HG02973 (cell line): Measurements from ENCODE around the gene DKKL1.
A peak's percentile ranks its signal among the peaks of the same experiment; 100 is the strongest.

Experiments used
- ATAC-seq: cut with Tn5 transposase; IDR thresholded peaks from one replicate; pipeline ENCODE4 v1.9.1; 2021; ENCODE audit warnings: moderate library complexity; ENCODE audit not compliant: unreplicated experiment

DKKL1 gene

DNA sequence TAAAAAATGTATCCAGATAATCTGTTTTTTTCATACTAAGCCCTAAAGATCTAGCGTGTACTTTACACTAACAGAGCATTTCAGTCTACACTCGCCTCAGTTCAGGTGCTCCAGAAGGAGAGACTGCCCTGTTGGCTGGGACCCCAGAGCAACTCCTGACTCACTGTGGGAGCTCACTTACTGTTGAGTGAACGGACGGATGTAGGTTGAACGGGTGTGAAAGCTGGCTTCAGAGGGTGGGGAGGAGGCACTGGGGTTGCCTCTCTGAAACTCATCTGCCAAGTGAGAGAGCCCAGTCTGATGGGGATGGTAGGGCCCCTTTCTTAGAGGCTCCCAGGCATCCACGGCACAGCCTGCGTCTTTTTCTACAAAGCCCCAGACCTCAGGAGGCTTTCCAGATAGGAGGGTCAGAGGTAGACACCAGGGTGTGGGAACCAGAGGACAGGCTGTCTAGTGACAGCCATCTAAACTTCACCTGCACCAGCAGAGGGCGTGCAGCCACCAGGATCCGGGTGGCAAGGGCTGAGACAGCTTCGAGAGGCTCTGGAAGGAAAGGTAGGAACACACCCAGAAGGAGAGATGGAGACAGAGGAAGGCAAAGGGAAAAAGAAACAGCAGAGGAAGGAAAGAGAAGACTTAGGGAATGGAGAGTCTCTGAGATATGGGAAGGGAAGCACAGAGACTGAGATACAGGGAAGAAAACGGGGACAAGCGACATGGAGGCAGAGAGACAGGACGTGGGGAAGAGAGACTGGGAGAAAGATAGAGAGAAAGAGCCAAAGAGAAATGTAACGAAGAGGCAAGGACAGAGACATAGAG lies 28.1 kb downstream of the DKKL1 start:
- ATAC-seq: no peak

DNA sequence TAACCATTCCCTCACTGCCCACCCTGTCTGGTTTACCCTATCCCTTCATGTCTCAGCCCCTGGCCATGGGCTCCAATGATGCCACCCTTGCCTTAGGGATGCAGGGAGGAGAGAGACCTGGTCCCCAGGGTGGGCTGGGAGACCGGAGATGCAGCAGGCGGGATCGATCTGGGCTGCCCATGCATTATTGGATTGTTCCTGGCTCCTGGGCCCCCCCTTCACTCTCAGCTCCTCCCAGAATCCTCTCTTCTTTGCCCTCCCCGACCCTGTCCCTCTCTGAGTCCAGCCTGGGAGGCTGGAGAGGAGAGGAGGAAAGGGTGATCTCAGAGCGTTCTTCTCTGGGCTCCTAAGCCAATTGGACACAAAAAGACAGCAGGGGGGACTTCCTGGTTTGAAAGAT lies 30.2 kb downstream of the DKKL1 start:
- ATAC-seq: no peak

DNA sequence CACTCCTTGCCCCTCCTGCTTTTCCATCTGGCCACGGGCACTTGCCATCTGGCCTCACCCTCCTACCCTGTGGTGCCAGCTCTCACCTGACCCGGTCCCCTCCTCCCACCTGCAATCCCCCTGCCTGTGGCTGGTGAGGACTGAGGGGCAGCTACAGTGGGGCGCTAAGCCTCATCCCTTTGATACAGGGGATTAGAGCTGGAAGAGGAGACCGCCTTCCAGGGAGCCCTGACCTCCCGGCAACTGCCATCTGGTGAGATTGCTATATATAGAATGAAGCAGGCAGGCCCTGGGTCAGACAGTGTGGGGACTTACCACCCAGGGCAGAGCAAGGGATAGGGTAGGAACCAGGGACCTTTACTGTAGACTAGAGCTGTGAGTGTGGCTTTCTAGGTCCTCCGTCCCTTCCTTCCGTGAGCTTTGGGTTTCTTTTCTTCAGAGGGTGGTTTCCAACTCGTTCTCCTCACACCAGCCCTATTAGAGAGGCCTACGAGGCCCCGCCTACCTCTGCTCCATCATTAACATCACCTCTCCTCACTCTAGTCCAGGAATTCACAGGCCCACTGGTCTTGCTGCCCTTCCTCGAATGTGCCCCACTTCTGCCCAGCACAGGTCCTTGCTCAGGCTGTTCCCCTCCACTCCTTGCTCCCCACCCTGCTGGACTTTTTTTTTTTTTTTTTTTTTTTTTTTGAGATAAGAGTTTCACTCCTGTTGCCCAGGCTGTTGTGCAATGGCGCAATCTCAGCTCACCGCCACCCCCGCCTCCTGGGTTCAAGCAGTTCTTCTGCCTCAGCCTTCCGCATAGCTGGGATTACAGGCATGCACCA lies 32.1 kb downstream of the DKKL1 start:
- no peak for ATAC-seq

- no peak for ATAC-seq
These were observed 33.2 kb downstream of the DKKL1 start for GRCh38 chr19:49396738-49397505.

- ATAC-seq: no peak
These were observed 34.4 kb downstream of the DKKL1 start for GRCh38 chr19:49398001-49398615.

GRCh38 chr19:49398931-49399330 lies 35.3 kb downstream of the DKKL1 start:
- ATAC-seq: no peak

DNA sequence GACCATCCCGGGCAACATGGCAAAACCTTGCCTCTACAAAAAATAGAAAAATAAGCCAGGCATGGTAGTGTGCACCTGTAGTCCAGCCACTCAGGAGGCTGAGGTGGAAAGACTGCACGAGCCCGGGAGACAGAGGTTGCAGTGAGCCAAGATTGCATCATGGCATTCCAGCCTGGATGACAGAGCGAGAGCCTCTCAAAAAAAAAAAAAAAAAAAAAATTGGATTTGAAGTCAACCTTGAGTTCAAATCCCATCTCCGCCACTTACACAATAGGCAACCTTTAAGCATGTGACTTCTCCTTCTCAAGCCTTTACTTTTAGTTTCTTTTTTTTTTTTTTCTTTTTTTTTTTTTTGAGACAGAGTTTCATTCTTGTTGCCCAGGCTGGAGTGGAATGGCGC lies 36.4 kb downstream of the DKKL1 start:
- no peak for ATAC-seq

DNA sequence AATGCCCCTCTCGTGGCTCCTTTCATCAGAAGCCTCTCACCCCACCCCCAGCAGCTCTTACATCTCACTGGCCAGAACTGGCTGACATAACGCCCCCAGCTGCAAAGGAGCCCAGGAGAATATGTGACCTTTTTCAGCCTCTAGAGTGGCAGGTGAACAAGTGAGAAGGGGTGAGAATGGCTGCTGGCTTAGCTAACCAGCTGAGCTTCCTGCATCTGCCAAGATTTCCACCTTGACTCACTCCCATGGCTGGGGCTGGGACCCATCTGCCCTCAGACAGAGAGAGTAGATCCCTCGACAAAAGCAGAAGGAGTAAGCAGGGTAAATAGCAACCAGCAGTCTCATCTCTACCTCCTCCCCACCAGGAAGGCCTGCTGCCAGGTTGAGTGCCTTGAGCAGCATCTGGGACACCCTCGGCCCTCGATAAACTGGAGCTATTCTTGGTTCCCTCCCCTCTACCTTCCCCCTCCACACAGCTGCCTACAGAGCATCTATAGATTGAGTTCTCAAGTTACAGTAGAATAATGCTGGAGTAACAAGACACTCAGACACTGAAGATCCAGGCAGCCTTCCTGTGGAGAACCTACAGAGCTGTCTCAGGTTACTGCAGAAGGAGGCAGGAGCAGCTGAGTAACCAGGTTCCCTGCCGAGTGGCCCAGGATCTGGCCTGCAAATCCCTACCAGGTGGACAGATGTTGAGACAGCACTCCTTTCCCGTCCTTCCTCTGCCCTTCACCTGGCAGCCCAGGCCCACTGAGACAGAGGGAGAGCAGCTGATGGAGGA lies 39.9 kb downstream of the DKKL1 start:
- no peak for ATAC-seq

- ATAC-seq: no peak
These were observed 43.4 kb downstream of the DKKL1 start for GRCh38 chr19:49407079-49407478.

DNA sequence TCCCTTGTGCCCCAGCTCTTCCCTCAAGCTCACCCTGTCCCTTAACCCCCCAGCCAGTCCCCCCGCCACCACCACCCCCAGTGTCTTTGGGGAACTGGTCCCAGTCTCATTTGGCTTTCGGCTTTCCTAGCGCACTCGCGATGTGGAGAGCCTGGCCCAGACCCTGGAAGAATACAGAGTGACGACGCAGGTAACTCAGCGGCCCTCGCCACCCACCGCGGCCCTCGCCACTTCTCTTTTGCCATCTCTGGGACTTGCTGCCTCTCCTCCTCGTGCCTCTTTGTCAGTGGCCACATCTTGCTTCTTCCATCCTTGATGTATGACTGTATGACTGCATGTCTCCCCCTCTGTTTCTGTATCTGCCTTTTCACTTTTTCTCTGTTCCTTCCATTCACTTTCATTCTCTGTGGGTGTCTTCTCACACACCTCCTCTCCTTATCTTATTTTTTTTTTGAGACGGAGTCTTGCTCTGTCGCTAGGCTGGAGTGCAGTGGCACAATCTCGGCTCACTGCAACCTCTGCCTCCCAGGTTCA lies 43.9 kb downstream of the DKKL1 start:
- ATAC-seq: no peak

DNA sequence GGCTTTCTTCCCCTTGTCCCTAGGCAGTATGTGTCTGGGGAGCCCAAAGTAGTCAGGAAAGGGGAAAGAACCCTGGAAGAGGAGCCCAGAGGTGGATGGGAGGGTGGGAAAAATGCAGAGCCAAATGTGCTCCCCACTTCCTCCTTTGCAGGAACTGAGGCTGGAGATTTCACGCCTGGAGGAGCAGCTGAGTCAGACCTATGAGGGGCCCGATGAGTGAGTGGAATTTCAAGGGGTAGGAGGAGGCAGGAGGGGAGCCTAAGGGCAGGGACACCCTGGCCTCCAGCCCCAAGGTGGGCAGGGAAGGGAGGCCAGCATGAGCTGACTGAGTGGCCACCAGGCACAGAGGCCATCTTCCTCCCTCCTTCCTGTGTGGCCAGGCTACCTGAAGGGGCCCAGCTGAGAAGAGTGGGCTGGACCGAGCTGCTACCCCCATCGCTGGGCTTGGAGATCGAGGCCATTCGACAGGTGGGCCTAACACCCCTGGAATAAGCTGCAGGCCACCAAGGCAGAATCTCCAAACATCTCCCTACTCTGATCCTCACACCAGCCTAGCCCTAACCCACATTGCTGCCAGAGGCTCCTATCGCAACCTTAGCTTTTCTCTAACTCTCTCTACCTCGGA lies 45.3 kb downstream of the DKKL1 start:
- no peak for ATAC-seq

DNA sequence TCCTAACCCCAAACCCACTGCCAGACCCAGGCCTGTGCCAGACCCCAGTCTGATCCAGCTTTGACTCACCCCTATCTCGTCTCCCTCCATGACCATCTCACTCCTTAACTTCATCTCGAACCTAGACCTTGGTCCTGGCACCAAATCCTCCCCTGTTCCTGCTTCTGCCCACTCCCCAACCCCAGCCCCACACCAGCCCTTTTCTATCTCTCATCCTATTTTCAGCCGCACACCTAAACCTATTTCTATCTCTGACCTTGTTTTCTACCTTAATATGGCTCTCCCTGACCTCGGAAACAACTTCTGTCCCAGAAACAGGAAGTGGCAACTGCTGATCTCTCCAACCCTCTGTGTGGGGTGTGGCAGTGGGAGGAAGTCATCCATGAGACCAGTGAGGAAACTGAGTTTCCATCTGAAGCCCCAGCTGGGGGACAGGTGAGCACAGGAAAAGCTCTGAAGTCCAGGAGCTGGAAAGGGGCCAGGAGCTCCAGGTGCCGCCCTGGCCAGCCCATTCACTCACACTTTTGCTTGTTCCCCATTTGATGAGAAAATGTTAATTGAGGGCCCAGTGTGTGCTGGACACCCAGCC lies 45.9 kb downstream of the DKKL1 start:
- ATAC-seq: no peak

GRCh38 chr19:49411681-49412326 lies 48.1 kb downstream of the DKKL1 start:
- no peak for ATAC-seq

- no peak for ATAC-seq
These were observed 49.7 kb downstream of the DKKL1 start for GRCh38 chr19:49413348-49413747.

GRCh38 chr19:49414256-49414655 lies 50.6 kb downstream of the DKKL1 start:
- ATAC-seq: no peak

- ATAC-seq: peak; percentile 54
These were observed 51.6 kb downstream of the DKKL1 start for GRCh38 chr19:49415102-49415809.

GRCh38 chr19:49415810-49416200 lies 52.1 kb downstream of the DKKL1 start:
- ATAC-seq: no peak

DNA sequence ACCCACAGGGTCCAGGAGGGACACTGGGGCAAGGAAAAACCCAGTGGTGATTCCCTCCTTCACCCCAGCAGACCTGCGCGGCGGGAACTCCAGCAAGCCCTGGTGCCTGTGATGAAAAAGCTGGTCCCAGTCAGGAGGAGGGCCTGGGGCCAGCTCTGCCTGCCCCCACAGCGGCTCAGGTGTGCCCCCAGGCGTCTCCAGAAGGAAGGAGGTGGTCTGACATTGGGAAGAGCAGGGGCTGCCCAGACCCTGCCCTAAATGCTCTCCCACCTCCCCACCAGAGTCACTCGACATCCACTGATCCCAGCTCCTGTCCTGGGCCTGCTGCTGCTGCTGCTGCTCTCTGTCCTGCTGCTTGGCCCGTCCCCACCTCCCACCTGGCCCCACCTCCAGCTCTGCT lies 53.4 kb downstream of the DKKL1 start:
- ATAC-seq: no peak
